Measurements from ENCODE around the gene WDR88. TPM values are rescaled to one million over a fixed set of nuclear protein-coding genes. Genes with fewer than 3 reads are reported as not detected.

WDR88 gene
- total RNA-seq, 4 donors from 2014 or later, result not detected

- H3K4me3 ChIP-seq, result peak overlapping the region; percentile 76 to 86 (median 80)
- intact Hi-C loops (cut with DNase I), result no loop called here
- DNase-seq (ENCODE audit: extremely low spot score), result peak; percentile 88
- H3K36me3 ChIP-seq, result peaks cover 0 to 16% (median 8%) of the 10 kb centered on the region in 4 donors
- H3K4me1 ChIP-seq, result peaks cover 14 to 27% (median 18%) of the 10 kb centered on the region in 4 donors
- TF ChIP-seq CTCF (IDR thresholded peaks at IDR 0.05), result no peak
- no peak for TF ChIP-seq POLR2AphosphoS5 (IDR thresholded peaks at IDR 0.05)
- no peak for TF ChIP-seq EP300 (IDR thresholded peaks at IDR 0.05)
- TF ChIP-seq POLR2A (IDR thresholded peaks at IDR 0.05; ENCODE audit: low read depth), result no peak
- H3K9me3 ChIP-seq, result no peaks in the 10 kb centered on the region
- H3K27me3 ChIP-seq, result no peaks in the 10 kb centered on the region
- H3K27ac ChIP-seq (replicated peaks in 1 of 4), result peak overlapping the region in 2 of 4 donors; percentile 18 to 49
- 86% methylated on average over 7 of the region's 8 CpGs for WGBS
These were observed 61.5 kb downstream of the WDR88 start for GRCh38 chr19:33193269-33193864.

GRCh38 chr19:33193865-33194362 is 62.0 kb downstream of the WDR88 start, which contains the start of gene LRP3:
Gene LRP3, plus strand, starts transcription at chr19:33194330. Its CDS starts 456 bp downstream, at chr19:33194786.
- intact Hi-C loops (cut with DNase I), result no loop called here
- peak within 1 kb of the TSS; percentile 76 to 86 (median 80) for H3K4me3 ChIP-seq
- peaks cover 14 to 27% (median 18%) of the 10 kb centered on the region in 4 donors for H3K4me1 ChIP-seq
- no peaks in the 10 kb centered on the region for H3K9me3 ChIP-seq
- H3K36me3 ChIP-seq, result peaks cover 0 to 20% (median 13%) of the 10 kb centered on the region in 4 donors
- no peaks in the 10 kb centered on the region for H3K27me3 ChIP-seq
- no CpG with 5 or more reads among the region's 50 CpGs for WGBS
- TF ChIP-seq CTCF (IDR thresholded peaks at IDR 0.05) (no peak), POLR2A (IDR thresholded peaks at IDR 0.05; ENCODE audit: low read depth) (no peak), POLR2AphosphoS5 (IDR thresholded peaks at IDR 0.05) (no peak), EP300 (IDR thresholded peaks at IDR 0.05) (no peak)
- peak within 1 kb of the TSS; percentile 64 to 77 (median 72) for H3K27ac ChIP-seq (replicated peaks in 1 of 4)
- DNase-seq (ENCODE audit: extremely low spot score), result no peak

- Histone ChIP-seq H3K4me1 (peaks cover 14 to 27% (median 18%) of the 10 kb centered on the region in 4 donors), H3K27me3 (no peaks in the 10 kb centered on the region), H3K4me3 (peak overlapping the region; percentile 76 to 86 (median 80)), H3K9me3 (no peaks in the 10 kb centered on the region), H3K36me3 (peaks cover 0 to 26% (median 16%) of the 10 kb centered on the region in 4 donors), H3K27ac (replicated peaks in 1 of 4) (peak overlapping the region; percentile 64 to 77 (median 72))
- TF ChIP-seq POLR2AphosphoS5 (IDR thresholded peaks at IDR 0.05) (no peak), EP300 (IDR thresholded peaks at IDR 0.05) (no peak), POLR2A (IDR thresholded peaks at IDR 0.05; ENCODE audit: low read depth) (no peak), CTCF (IDR thresholded peaks at IDR 0.05) (no peak)
- intact Hi-C loops (cut with DNase I), result no loop called here
- WGBS, result no CpG with 5 or more reads among the region's 57 CpGs
- DNase-seq (ENCODE audit: extremely low spot score), result no peak
These were observed 62.6 kb downstream of the WDR88 start for GRCh38 chr19:33194532-33194885.

- intact Hi-C loops (cut with DNase I), result no loop called here
- no peaks in the 10 kb centered on the region for H3K27me3 ChIP-seq
- 6% methylated on average over 6 of the region's 49 CpGs for WGBS
- H3K4me3 ChIP-seq, result peak overlapping the region; percentile 76 to 86 (median 80)
- DNase-seq (ENCODE audit: extremely low spot score), result no peak
- TF ChIP-seq CTCF (IDR thresholded peaks at IDR 0.05) (no peak), POLR2AphosphoS5 (IDR thresholded peaks at IDR 0.05) (no peak), EP300 (IDR thresholded peaks at IDR 0.05) (no peak), POLR2A (IDR thresholded peaks at IDR 0.05; ENCODE audit: low read depth) (no peak)
- H3K9me3 ChIP-seq, result no peaks in the 10 kb centered on the region
- peaks cover 0 to 27% (median 18%) of the 10 kb centered on the region in 4 donors for H3K36me3 ChIP-seq
- peak overlapping the region; percentile 64 to 77 (median 72) for H3K27ac ChIP-seq (replicated peaks in 1 of 4)
- peaks cover 14 to 27% (median 18%) of the 10 kb centered on the region in 4 donors for H3K4me1 ChIP-seq
These were observed 63.2 kb downstream of the WDR88 start for GRCh38 chr19:33194886-33195644.
